ENCODE data around the gene PSAT1. TPM values are rescaled to one million over a fixed set of nuclear protein-coding genes. Genes with fewer than 3 reads are reported as not detected.

PSAT1 gene
- total and polyA plus RNA-seq, 2 experiments from 2014 or later: 414 to 486 TPM

DNA sequence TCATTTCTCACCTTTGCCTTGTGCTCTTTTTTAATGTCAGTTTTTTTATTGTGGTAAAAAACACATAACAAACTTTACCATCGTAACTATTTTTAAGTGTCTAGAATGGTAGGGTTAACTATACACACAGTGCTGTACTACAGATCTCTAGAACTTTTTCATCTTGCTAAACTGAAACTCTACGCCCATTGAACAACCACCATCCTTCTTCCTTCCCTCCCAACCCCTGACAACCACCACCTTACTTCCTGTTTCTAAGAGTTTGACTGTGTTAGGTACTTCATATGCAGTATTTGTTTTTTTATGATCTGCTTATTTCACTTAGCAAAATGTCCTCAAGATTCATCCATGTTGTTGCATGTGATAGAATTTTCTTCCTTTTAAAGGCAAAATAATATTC, 54.9 kb downstream of the PSAT1 start (continued):
- TF ChIP-seq, protein P1, sequence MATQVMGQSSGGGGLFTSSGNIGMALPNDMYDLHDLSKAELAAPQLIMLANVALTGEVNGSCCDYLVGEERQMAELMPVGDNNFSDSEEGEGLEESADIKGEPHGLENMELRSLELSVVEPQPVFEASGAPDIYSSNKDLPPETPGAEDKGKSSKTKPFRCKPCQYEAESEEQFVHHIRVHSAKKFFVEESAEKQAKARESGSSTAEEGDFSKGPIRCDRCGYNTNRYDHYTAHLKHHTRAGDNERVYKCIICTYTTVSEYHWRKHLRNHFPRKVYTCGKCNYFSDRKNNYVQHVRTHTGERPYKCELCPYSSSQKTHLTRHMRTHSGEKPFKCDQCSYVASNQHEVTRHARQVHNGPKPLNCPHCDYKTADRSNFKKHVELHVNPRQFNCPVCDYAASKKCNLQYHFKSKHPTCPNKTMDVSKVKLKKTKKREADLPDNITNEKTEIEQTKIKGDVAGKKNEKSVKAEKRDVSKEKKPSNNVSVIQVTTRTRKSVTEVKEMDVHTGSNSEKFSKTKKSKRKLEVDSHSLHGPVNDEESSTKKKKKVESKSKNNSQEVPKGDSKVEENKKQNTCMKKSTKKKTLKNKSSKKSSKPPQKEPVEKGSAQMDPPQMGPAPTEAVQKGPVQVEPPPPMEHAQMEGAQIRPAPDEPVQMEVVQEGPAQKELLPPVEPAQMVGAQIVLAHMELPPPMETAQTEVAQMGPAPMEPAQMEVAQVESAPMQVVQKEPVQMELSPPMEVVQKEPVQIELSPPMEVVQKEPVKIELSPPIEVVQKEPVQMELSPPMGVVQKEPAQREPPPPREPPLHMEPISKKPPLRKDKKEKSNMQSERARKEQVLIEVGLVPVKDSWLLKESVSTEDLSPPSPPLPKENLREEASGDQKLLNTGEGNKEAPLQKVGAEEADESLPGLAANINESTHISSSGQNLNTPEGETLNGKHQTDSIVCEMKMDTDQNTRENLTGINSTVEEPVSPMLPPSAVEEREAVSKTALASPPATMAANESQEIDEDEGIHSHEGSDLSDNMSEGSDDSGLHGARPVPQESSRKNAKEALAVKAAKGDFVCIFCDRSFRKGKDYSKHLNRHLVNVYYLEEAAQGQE (IDR thresholded peaks at IDR 0.05; ENCODE audit: unreplicated experiment): no peak

DNA sequence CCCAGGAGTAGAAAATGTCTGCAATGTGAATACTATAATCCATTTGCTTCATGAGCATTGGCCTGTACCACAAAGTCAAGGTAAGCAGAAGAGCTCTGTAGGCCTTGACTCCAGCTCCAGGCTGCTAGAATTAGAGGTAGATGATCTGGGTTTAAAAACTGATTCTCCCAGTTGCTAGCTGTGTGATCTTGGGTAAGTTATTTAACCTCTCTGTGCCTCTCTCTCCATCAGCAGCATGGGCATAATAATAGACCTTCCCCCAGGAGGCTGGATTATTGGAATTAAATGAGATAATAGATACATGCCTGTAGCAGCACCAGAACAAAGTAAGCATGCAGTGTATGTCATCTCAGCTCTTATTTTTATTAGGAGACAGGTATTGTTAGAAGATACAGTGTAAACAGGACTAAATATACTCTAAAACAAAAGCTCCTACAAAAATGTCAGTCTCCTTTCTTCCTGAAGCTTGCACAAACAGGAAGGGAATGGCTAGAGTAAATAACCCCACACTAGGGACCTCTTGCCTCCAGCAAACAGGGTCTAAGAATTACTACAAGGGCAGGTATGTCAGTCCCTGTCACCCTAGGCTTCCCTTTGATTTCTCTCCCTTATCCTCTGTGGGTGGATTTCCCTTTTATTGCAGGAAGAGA, 57.5 kb downstream of the PSAT1 start:
- H3K9me2 ChIP-seq (ENCODE audit: insufficient read depth): no peaks in the 10 kb centered on the region
- Mint-ChIP-seq H3K4me3 (no peak overlapping the region), H3K27me3 (ENCODE audit: insufficient read depth, low read depth, poor library complexity) (peaks cover 7% of the 10 kb centered on the region), H3K36me3 (ENCODE audit: low read depth) (peaks cover 9% of the 10 kb centered on the region), H3K4me1 (peaks cover 2% of the 10 kb centered on the region; the same call in 1 of the 3 replicates), H3K27ac (no peak overlapping the region), H3K9me3 (no peaks in the 10 kb centered on the region)
- no peak overlapping the region for H3K27ac ChIP-seq (ENCODE audit: low read depth)
- DNase-seq (ENCODE audit: low spot score) (no peak), ATAC-seq (no peak)
- no peaks in the 10 kb centered on the region for H3K27me3 ChIP-seq (ENCODE audit: insufficient read depth)
- no peak overlapping the region for H3K4me2 ChIP-seq
- 0 out of 2 replicates have a peak, but pooled peaks cover 2% of the 10 kb centered on the region for H4K20me1 ChIP-seq (replicated peaks; ENCODE audit: insufficient read depth)
- H3K4me3 ChIP-seq: no peak overlapping the region
- no peaks in the 10 kb centered on the region for H3K79me2 ChIP-seq (replicated peaks; ENCODE audit: insufficient read depth)
- H3K4me1 ChIP-seq (ENCODE audit: insufficient read depth): peaks cover 3% of the 10 kb centered on the region
- no peaks in the 10 kb centered on the region for H3F3A ChIP-seq (replicated peaks; ENCODE audit: low read depth)
- no peak overlapping the region for H2AFZ ChIP-seq
- no peak for TF ChIP-seq EZH2 (IDR thresholded peaks at IDR 0.05; ENCODE audit: low read depth, unreplicated experiment)
- no peaks in the 10 kb centered on the region for H3K36me3 ChIP-seq (ENCODE audit: insufficient read depth)

GRCh38 chr9:78354989-78355388, 58.1 kb downstream of the PSAT1 start:
- Histone ChIP-seq H3F3A (replicated peaks; ENCODE audit: low read depth) (no peaks in the 10 kb centered on the region), H3K79me2 (replicated peaks; ENCODE audit: insufficient read depth) (no peaks in the 10 kb centered on the region), H2AFZ (no peak overlapping the region), H3K27me3 (ENCODE audit: insufficient read depth) (no peaks in the 10 kb centered on the region), H4K20me1 (replicated peaks; ENCODE audit: insufficient read depth) (0 out of 2 replicates have a peak, but pooled peaks cover 2% of the 10 kb centered on the region), H3K4me2 (no peak overlapping the region), H3K27ac (ENCODE audit: low read depth) (no peak overlapping the region), H3K36me3 (ENCODE audit: insufficient read depth) (no peaks in the 10 kb centered on the region), H3K4me1 (ENCODE audit: insufficient read depth) (peaks cover 3% of the 10 kb centered on the region), H3K9me2 (ENCODE audit: insufficient read depth) (no peaks in the 10 kb centered on the region), H3K4me3 (no peak overlapping the region)
- ATAC-seq (no peak), DNase-seq (ENCODE audit: low spot score) (no peak)
- Mint-ChIP-seq H3K4me1 (peaks cover 2% of the 10 kb centered on the region; the same call in 1 of the 3 replicates), H3K4me3 (no peak overlapping the region), H3K36me3 (ENCODE audit: low read depth) (peaks cover 9% of the 10 kb centered on the region), H3K9me3 (no peaks in the 10 kb centered on the region), H3K27me3 (ENCODE audit: insufficient read depth, low read depth, poor library complexity) (peaks cover 7% of the 10 kb centered on the region), H3K27ac (no peak overlapping the region)
- no peak for TF ChIP-seq EZH2phosphoT487 (IDR thresholded peaks at IDR 0.05; ENCODE audit: unreplicated experiment)
- no peak for TF ChIP-seq STAT1 (IDR thresholded peaks at IDR 0.05; ENCODE audit: unreplicated experiment)
- TF ChIP-seq, protein P2, sequence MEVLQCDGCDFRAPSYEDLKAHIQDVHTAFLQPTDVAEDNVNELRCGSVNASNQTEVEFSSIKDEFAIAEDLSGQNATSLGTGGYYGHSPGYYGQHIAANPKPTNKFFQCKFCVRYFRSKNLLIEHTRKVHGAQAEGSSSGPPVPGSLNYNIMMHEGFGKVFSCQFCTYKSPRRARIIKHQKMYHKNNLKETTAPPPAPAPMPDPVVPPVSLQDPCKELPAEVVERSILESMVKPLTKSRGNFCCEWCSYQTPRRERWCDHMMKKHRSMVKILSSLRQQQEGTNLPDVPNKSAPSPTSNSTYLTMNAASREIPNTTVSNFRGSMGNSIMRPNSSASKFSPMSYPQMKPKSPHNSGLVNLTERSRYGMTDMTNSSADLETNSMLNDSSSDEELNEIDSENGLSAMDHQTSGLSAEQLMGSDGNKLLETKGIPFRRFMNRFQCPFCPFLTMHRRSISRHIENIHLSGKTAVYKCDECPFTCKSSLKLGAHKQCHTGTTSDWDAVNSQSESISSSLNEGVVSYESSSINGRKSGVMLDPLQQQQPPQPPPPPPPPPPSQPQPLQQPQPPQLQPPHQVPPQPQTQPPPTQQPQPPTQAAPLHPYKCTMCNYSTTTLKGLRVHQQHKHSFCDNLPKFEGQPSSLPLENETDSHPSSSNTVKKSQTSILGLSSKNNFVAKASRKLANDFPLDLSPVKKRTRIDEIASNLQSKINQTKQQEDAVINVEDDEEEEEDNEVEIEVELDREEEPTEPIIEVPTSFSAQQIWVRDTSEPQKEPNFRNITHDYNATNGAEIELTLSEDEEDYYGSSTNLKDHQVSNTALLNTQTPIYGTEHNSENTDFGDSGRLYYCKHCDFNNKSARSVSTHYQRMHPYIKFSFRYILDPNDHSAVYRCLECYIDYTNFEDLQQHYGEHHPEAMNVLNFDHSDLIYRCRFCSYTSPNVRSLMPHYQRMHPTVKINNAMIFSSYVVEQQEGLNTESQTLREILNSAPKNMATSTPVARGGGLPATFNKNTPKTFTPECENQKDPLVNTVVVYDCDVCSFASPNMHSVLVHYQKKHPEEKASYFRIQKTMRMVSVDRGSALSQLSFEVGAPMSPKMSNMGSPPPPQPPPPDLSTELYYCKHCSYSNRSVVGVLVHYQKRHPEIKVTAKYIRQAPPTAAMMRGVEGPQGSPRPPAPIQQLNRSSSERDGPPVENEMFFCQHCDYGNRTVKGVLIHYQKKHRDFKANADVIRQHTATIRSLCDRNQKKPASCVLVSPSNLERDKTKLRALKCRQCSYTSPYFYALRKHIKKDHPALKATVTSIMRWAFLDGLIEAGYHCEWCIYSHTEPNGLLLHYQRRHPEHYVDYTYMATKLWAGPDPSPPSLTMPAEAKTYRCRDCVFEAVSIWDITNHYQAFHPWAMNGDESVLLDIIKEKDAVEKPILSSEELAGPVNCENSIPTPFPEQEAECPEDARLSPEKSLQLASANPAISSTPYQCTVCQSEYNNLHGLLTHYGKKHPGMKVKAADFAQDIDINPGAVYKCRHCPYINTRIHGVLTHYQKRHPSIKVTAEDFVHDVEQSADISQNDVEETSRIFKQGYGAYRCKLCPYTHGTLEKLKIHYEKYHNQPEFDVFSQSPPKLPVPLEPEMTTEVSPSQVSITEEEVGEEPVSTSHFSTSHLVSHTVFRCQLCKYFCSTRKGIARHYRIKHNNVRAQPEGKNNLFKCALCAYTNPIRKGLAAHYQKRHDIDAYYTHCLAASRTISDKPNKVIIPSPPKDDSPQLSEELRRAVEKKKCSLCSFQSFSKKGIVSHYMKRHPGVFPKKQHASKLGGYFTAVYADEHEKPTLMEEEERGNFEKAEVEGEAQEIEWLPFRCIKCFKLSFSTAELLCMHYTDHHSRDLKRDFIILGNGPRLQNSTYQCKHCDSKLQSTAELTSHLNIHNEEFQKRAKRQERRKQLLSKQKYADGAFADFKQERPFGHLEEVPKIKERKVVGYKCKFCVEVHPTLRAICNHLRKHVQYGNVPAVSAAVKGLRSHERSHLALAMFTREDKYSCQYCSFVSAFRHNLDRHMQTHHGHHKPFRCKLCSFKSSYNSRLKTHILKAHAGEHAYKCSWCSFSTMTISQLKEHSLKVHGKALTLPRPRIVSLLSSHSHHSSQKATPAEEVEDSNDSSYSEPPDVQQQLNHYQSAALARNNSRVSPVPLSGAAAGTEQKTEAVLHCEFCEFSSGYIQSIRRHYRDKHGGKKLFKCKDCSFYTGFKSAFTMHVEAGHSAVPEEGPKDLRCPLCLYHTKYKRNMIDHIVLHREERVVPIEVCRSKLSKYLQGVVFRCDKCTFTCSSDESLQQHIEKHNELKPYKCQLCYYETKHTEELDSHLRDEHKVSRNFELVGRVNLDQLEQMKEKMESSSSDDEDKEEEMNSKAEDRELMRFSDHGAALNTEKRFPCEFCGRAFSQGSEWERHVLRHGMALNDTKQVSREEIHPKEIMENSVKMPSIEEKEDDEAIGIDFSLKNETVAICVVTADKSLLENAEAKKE (CRISPR knock-in tag; IDR thresholded peaks at IDR 0.05): no peak
- TF ChIP-seq NANOG (IDR thresholded peaks at IDR 0.05; ENCODE audit: borderline replicate concordance): no peak
- no peak for TF ChIP-seq JUNB (IDR thresholded peaks at IDR 0.05; ENCODE audit: unreplicated experiment)
- no peak for TF ChIP-seq ZNF114 (CRISPR knock-in tag; IDR thresholded peaks at IDR 0.05)
